IPS-15b (cell line): Measurements from ENCODE around the gene CUL9.

ENCODE experiments used
- H3K27me3 ChIP-seq: one replicate; pipeline ENCODE4 v1.6.1; 2013; ENCODE audit warnings: low read length; ENCODE audit not compliant: control insufficient read depth, insufficient read depth
- H3K36me3 ChIP-seq: one replicate; pipeline ENCODE4 v1.6.1; 2013; ENCODE audit warnings: low read length; ENCODE audit not compliant: control insufficient read depth, insufficient read depth
- H3K4me1 ChIP-seq: one replicate; pipeline ENCODE4 v1.6.1; 2013; ENCODE audit warnings: mild to moderate bottlenecking, low read length; ENCODE audit not compliant: control insufficient read depth, insufficient read depth
- H3K4me3 ChIP-seq: one replicate; pipeline ENCODE4 v1.5.1; 2013; ENCODE audit warnings: low read depth, low read length
- H3K9ac ChIP-seq: one replicate; pipeline ENCODE4 v1.6.1; 2013; ENCODE audit warnings: low read depth, mild to moderate bottlenecking, low read length
- H3K9me3 ChIP-seq: one replicate; pipeline ENCODE4 v1.6.1; 2013; ENCODE audit warnings: mild to moderate bottlenecking, low read length; ENCODE audit not compliant: control insufficient read depth, insufficient read depth

Gene CUL9

DNA sequence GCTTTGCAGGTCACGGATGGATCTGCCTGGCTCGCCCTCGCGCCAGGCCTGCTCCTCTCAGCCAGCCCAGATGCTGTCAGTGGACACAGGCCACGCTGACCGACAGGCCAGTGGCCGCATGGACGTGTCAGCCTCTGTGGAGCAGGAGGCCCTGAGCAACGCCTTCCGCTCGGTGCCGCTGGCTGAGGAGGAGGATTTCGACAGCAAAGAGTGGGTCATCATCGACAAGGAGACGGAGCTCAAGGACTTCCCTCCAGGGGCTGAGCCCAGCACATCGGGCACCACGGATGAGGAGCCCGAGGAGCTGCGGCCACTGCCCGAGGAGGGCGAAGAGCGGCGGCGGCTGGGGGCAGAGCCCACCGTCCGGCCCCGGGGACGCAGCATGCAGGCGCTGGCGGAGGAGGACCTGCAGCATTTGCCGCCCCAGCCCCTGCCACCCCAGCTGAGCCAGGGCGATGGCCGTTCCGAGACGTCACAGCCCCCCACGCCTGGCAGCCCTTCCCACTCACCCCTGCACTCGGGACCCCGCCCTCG, 80.9 kb downstream of the CUL9 start:
- Histone ChIP-seq H3K27me3 (peaks cover 2% of the 10 kb centered on the region), H3K36me3 (no peaks in the 10 kb centered on the region), H3K9me3 (no peaks in the 10 kb centered on the region), H3K4me1 (peaks cover 8% of the 10 kb centered on the region), H3K9ac (no peak overlapping the region), H3K4me3 (no peak overlapping the region)

- Histone ChIP-seq H3K9ac (no peak overlapping the region), H3K36me3 (no peaks in the 10 kb centered on the region), H3K4me3 (no peak overlapping the region), H3K9me3 (no peaks in the 10 kb centered on the region), H3K4me1 (peaks cover 9% of the 10 kb centered on the region), H3K27me3 (peaks cover 9% of the 10 kb centered on the region)
Observed at GRCh38 chr6:43263314-43264178, 81.5 kb downstream of the CUL9 start.

DNA sequence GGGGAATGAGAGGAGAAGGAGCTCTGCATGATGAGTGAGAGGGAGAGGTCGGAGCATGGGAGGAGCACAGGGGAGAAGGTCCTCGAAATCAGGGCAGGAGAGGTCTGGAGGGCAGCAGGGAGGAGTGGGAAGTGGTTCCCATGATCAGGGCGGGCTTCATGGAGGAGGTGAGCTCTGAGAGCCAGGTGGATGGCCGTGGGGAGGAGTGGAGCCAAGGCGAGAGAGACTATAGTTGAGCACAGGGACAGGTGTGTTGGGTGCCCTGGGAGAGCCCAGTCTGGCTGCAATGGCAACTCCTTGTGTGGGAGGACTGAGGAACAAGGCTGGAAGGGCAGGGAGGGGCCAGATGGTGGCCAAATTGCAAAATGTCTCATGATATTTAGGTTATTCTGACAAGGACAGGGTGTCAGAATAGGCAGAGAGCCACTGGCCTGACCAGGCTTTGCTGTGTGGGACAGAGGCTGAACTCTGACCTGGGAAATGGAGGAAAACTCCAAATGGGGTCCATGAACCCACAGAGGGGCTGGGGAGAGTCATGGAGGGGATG, 82.7 kb downstream of the CUL9 start:
- Histone ChIP-seq H3K4me3 (no peak overlapping the region), H3K27me3 (peaks cover 19% of the 10 kb centered on the region), H3K4me1 (peaks cover 9% of the 10 kb centered on the region), H3K9me3 (no peaks in the 10 kb centered on the region), H3K9ac (no peak overlapping the region), H3K36me3 (no peaks in the 10 kb centered on the region)

DNA sequence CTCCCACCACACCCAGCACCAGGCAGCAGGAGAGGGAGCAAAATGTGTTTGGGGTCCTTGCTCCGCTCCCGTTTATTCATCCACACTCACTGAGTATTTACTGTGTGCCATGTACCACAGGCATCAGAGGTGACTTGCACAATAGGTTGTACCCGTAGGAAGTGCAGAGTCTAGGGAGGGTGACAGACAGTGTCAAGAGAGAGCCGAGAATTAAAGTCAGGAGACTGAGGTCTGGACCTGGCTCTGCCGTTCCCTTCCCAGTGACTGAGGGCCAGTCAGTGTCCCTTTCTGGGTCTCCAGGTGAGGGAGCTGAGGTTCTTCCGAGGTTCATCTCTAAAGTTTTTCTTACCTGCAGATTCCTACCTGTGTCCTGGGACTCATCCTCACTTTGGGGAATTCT, 83.6 kb downstream of the CUL9 start:
- Histone ChIP-seq H3K4me3 (no peak overlapping the region), H3K27me3 (peaks cover 26% of the 10 kb centered on the region), H3K4me1 (peaks cover 12% of the 10 kb centered on the region), H3K9ac (no peak overlapping the region), H3K9me3 (no peaks in the 10 kb centered on the region), H3K36me3 (no peaks in the 10 kb centered on the region)

DNA sequence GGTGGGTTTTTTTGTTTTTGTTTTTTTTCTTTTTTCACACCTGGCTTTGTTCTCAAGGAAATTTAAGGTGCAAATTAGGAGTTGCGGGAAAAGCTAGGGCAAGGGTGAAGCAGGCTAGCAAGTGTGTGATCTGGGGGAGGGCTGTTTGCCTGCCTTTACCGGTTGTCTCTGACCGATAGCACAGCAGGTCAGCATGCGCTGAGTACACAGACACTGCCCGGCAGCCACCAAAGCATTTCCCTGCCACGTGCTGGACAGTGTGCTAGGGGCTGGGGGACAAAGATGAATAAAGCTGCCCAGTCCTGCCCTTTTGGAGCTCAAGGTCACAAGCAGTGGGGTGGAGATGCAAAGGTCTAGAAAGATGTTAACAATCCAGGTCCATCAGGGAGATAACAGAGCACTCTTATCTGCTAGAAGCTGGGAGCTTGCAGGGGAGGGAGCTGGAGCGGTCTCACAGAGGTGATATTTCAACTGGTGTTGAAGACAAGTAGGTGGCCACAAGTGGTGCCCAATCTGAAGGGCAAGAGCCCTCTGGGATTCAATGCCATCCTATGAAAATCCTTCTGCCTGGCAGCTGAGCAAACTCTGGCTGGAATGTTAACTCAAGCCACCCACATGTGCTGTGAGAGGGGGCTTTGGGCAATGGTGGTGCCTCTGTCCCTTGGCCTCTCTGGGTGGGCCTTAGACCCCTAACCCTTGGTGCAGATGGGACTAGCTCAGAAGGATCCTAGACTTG, 85.8 kb downstream of the CUL9 start:
- Histone ChIP-seq H3K27me3 (peaks cover 46% of the 10 kb centered on the region), H3K4me3 (no peak overlapping the region), H3K9me3 (no peaks in the 10 kb centered on the region), H3K9ac (no peak overlapping the region), H3K36me3 (no peaks in the 10 kb centered on the region), H3K4me1 (peaks cover 13% of the 10 kb centered on the region)

DNA sequence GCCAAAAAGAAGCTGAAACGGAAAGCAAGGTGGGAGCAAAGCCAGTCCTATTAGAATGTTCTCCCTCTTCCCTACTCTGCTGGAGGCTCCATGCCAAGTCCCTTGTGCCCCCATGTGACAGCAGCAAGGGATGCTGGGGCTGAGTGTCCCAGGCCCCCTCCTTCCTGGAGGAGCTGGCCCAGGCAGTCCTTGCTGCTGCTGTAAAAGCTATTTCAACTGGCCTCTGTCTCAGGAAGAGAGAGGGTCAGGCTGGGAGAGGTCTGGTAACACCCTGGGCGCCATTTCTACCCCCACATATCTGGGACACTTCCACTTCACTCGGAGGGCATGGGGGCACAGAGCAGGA, 86.3 kb downstream of the CUL9 start:
- Histone ChIP-seq H3K4me3 (peak overlapping the region; percentile 6), H3K27me3 (peaks cover 50% of the 10 kb centered on the region), H3K36me3 (no peaks in the 10 kb centered on the region), H3K9ac (no peak overlapping the region), H3K9me3 (no peaks in the 10 kb centered on the region), H3K4me1 (peaks cover 13% of the 10 kb centered on the region)

DNA sequence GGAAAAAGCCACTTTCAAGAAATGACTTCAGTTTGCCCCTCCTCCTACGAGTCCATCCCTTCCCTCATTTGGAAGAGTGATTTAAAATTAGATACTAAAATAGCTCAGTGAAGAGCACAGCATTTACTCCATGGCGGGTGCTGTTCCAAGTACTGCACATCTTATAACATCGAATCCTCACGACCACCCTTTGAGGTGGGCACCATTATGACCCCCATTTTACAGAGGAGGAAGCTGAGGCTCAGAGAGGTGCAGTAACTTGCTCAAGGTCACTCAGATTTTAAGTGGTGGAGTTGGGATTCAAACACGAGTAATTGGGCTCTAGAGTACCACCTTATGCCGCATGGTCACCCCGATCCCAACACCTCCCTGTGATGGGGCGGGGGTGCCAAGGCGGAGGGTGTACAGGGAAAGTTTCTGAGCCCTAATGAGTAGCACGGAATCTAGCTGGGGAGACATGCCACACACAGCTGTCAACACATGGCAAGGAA, 86.8 kb downstream of the CUL9 start:
- Histone ChIP-seq H3K9me3 (no peaks in the 10 kb centered on the region), H3K9ac (no peak overlapping the region), H3K4me1 (peaks cover 13% of the 10 kb centered on the region), H3K36me3 (no peaks in the 10 kb centered on the region), H3K4me3 (peak overlapping the region; percentile 6), H3K27me3 (peaks cover 55% of the 10 kb centered on the region)

GRCh38 chr6:43269273-43270007, 87.4 kb downstream of the CUL9 start:
- H3K4me3 ChIP-seq: peak overlapping the region; percentile 33
- H3K4me1 ChIP-seq: peaks cover 13% of the 10 kb centered on the region

DNA sequence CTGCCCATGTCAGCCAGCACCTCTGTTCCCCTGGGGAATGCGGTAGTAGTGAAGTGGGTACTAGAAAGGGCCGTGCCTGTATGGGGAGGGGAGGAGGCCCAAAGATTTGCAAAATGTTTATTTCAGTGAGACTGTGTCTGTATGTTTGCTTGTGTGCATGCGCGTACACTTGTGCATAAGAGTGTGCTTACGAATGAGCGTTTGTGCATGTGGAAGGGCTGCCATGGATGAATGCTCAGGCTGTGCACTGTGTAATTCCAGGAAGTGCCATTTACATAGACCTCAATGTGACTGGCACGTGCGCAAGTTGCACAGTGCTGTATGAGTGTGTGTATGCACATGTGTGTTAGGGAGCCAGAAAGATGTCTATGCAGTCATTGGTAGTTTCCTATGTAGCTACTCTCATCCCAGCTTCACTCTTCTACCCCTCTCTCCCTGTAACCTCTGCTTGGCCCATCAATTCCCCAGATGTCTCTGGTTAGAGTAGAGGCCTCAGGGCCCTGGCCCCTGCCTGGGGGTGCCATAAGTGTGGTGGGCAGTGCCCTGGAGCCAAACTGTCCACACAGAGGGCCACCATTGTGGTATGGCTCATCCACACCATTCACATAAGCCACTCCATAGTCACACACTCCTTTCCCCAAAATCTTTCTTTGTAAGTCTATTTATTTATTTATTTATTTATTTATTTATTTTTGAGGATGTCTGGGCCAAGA, 89.3 kb downstream of the CUL9 start:
- Histone ChIP-seq H3K4me3 (no peak overlapping the region), H3K36me3 (no peaks in the 10 kb centered on the region), H3K27me3 (peaks cover 71% of the 10 kb centered on the region), H3K9ac (no peak overlapping the region), H3K9me3 (no peaks in the 10 kb centered on the region), H3K4me1 (peaks cover 13% of the 10 kb centered on the region)

More at GRCh38 chr6:43269273-43270007, 87.4 kb downstream of the CUL9 start:
- Histone ChIP-seq H3K36me3 (no peaks in the 10 kb centered on the region), H3K9ac (no peak overlapping the region), H3K27me3 (peaks cover 62% of the 10 kb centered on the region), H3K9me3 (no peaks in the 10 kb centered on the region)

GRCh38 chr6:43271944-43272343, 89.9 kb downstream of the CUL9 start:
- Histone ChIP-seq H3K27me3 (peaks cover 78% of the 10 kb centered on the region), H3K9ac (no peak overlapping the region), H3K4me1 (peaks cover 13% of the 10 kb centered on the region), H3K36me3 (no peaks in the 10 kb centered on the region), H3K4me3 (no peak overlapping the region), H3K9me3 (no peaks in the 10 kb centered on the region)

GRCh38 chr6:43273707-43274106, 91.7 kb downstream of the CUL9 start:
- Histone ChIP-seq H3K4me3 (peak overlapping the region; percentile 8), H3K27me3 (peaks cover 78% of the 10 kb centered on the region), H3K4me1 (peaks cover 11% of the 10 kb centered on the region), H3K9ac (no peak overlapping the region), H3K9me3 (no peaks in the 10 kb centered on the region), H3K36me3 (no peaks in the 10 kb centered on the region)
